OCI-LY7 (cell line): ENCODE results near the gene S1PR5. TPM values are rescaled to one million over a fixed set of nuclear protein-coding genes. Genes with fewer than 3 reads are reported as not detected.

ENCODE experiments used
- BruUV-seq: library from RNA; stranded (reverse); fragments of 400-500 nt; replicated peaks from 2 replicates; lab custom pipeline; 2021; lab: Mats Ljungman, UMichigan
- CTCF ChIA-PET: fragments of 300-600 bp; sonication (Branson Sonifier 250); formaldehyde crosslinking; loops from one replicate; lab custom pipeline; 2022; ENCODE audit warnings: antibody characterized with exemption; ENCODE audit not compliant: unreplicated experiment; lab: Charles Lee
- POLR2A ChIA-PET: fragments of 300-600 bp; sonication (Branson Sonifier 250); formaldehyde crosslinking; loops from one replicate; lab custom pipeline; 2022; ENCODE audit warnings: antibody characterized with exemption; lab: Charles Lee
- DNase-seq: peaks from one replicate; pipeline ENCODE4 v3.0.0-alpha.2; 2015; ENCODE audit warnings: low spot score
- H2AFZ ChIP-seq: fragments of 200-600 bp; sonication (generic), shearing (Covaris generic); 2 replicates; pipeline ENCODE4 v1.6.1; 2014; ENCODE audit warnings: mild to moderate bottlenecking, antibody characterized with exemption, low read length, moderate library complexity
- H3K27ac ChIP-seq: fragments of 200-600 bp; sonication (generic); 2 replicates; pipeline ENCODE4 v1.5.1; 2014; ENCODE audit warnings: mixed run types, low read depth, mild to moderate bottlenecking, moderate library complexity, low read length, inconsistent platforms; ENCODE audit not compliant: poor library complexity, severe bottlenecking
- H3K36me3 ChIP-seq: fragments of 200-600 bp; sonication (generic); 2 replicates; pipeline ENCODE4 v1.6.1; 2014; ENCODE audit warnings: mild to moderate bottlenecking, antibody characterized with exemption, low read length, moderate library complexity, mixed read lengths; ENCODE audit not compliant: insufficient read depth
- H3K4me1 ChIP-seq: fragments of 200-600 bp; sonication (generic); 2 replicates; pipeline ENCODE4 v1.5.1; 2014; ENCODE audit warnings: mild to moderate bottlenecking, low read length; ENCODE audit not compliant: insufficient read depth, poor library complexity, severe bottlenecking
- H3K4me2 ChIP-seq: fragments of 200-600 bp; sonication (generic); 2 replicates; pipeline ENCODE4 v1.6.1; 2014; ENCODE audit warnings: mild to moderate bottlenecking, low read length
- H3K4me3 ChIP-seq: fragments of 200-600 bp; sonication (generic); 2 replicates; pipeline ENCODE4 v1.5.1; 2014; ENCODE audit warnings: mild to moderate bottlenecking, low read depth, low read length; ENCODE audit not compliant: poor library complexity, severe bottlenecking
- H3K79me2 ChIP-seq: fragments of 200-600 bp; sonication (generic); 2 replicates; pipeline ENCODE4 v1.6.1; 2016; ENCODE audit warnings: low read depth, mild to moderate bottlenecking, low read length, moderate library complexity, mixed read lengths; ENCODE audit not compliant: insufficient read depth
- H3K9me2 ChIP-seq: fragments of 200-600 bp; sonication (generic); 2 replicates; pipeline ENCODE4 v1.6.1; 2016; ENCODE audit warnings: mild to moderate bottlenecking, low read length, mixed read lengths; ENCODE audit not compliant: insufficient read depth
- H3K9me3 ChIP-seq: fragments of 200-600 bp; sonication (generic); 2 replicates; pipeline ENCODE4 v1.6.1; 2014; ENCODE audit warnings: mild to moderate bottlenecking, mixed run types, low read length, mixed read lengths
- H4K20me1 ChIP-seq: fragments of 200-600 bp; sonication (generic); 2 replicates; pipeline ENCODE4 v1.6.1; 2014; ENCODE audit warnings: mild to moderate bottlenecking, antibody characterized with exemption, low read length, moderate library complexity, mixed read lengths; ENCODE audit not compliant: insufficient read depth
- CTCF ChIP-seq: fragments of 200-600 bp; sonication (generic); conservative IDR thresholded peaks from 2 replicates; pipeline ENCODE4 v1.5.1; 2014; ENCODE audit warnings: mild to moderate bottlenecking, antibody characterized with exemption, low read length, moderate library complexity, mixed read lengths
- EZH2phosphoT487 ChIP-seq: fragments of 200-600 bp; sonication (generic); IDR thresholded peaks from 2 replicates; pipeline ENCODE4 v1.6.1; 2018; ENCODE audit warnings: low read depth, borderline replicate concordance, mild to moderate bottlenecking, mixed run types, antibody characterized with exemption, low read length, moderate library complexity, mixed read lengths
- intact Hi-C: fragments of 100-400 bp; cut with micrococcal nuclease; formaldehyde crosslinking; loops from one replicate; pipeline ENCODE4 v1.10.0; 2022; ENCODE audit not compliant: unreplicated experiment
- total RNA-seq, 2 experiments: library from RNA; depleted of rRNA in 1 of 2; stranded (reverse); fragments of >200 nt in 1 of 2; shearing (Covaris generic) in 1 of 2; gene quantifications; 2 replicates each; pipeline ENCODE4 v1.2.3, GENCODE V29; 2014 to 2022

S1PR5 gene
- total RNA-seq, 2 experiments from 2014 or later = not detected

- ChIA-PET CTCF (no interaction called here), POLR2A (interaction anchor here (0.5 kb wide), 1 partner anchor 130 kb away, joined by 3 read pairs; no protein-coding TSS in a partner anchor)
- Histone ChIP-seq H3K4me3 (no peak overlapping the region), H4K20me1 (no peaks in the 10 kb centered on the region), H3K9me2 (no peaks in the 10 kb centered on the region), H3K79me2 (no peaks in the 10 kb centered on the region), H3K4me1 (no peaks in the 10 kb centered on the region), H3K9me3 (no peaks in the 10 kb centered on the region), H3K36me3 (no peaks in the 10 kb centered on the region), H3K4me2 (no peak overlapping the region), H2AFZ (no peak overlapping the region), H3K27ac (no peak overlapping the region)
- intact Hi-C loops = no loop called here
- BruUV-seq = no TSS peak
- no peak for DNase-seq
- TF ChIP-seq EZH2phosphoT487 (no peak), CTCF (no peak)
Measured at GRCh38 chr19:10474962-10475451, 42.2 kb downstream of the S1PR5 start.

DNA sequence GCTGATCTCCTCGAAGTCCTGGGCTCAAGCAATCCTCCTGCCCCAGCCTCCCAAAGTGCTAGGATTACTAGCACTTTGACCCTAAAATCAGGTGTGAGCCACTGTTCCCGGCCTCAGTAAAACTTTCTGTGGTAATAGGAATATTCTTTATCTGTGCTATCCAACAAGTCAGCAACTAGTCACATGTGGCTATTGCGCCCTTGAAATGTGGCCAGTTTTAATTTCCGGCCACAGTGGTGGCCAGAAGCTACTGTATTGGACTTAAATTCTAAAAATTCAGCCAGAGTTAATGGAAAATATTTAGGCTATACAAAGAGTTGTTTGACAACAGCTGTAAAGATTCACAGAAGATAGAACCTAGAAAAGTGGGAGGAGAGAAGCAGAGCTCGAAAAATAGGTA, 44.1 kb downstream of the S1PR5 start:
- TF ChIP-seq EZH2phosphoT487 = no peak
- no peak for TF ChIP-seq CTCF
- Histone ChIP-seq H2AFZ (no peak overlapping the region), H3K9me2 (no peaks in the 10 kb centered on the region), H3K79me2 (no peaks in the 10 kb centered on the region), H3K4me3 (no peak overlapping the region), H3K4me2 (no peak overlapping the region), H3K27ac (no peak overlapping the region), H3K9me3 (no peaks in the 10 kb centered on the region), H4K20me1 (no peaks in the 10 kb centered on the region), H3K4me1 (no peaks in the 10 kb centered on the region), H3K36me3 (peaks cover 15% of the 10 kb centered on the region)
- POLR2A ChIA-PET = interaction anchor here (0.7 kb wide), 1 partner anchor 51 kb away, joined by 6 read pairs; no protein-coding TSS in a partner anchor
- DNase-seq = no peak
- intact Hi-C loops = no loop called here
- BruUV-seq = no TSS peak
- CTCF ChIA-PET = no interaction called here

GRCh38 chr19:10471909-10472308, 45.3 kb downstream of the S1PR5 start:
- no peaks in the 10 kb centered on the region for H4K20me1 ChIP-seq
- no peak overlapping the region for H3K4me3 ChIP-seq
- DNase-seq = peak; percentile 65
- H2AFZ ChIP-seq = no peak overlapping the region
- H3K79me2 ChIP-seq = no peaks in the 10 kb centered on the region
- BruUV-seq = no TSS peak
- no peak overlapping the region for H3K4me2 ChIP-seq
- no peaks in the 10 kb centered on the region for H3K9me3 ChIP-seq
- peaks cover 28% of the 10 kb centered on the region for H3K36me3 ChIP-seq
- intact Hi-C loops = no loop called here
- no peaks in the 10 kb centered on the region for H3K4me1 ChIP-seq
- no peaks in the 10 kb centered on the region for H3K9me2 ChIP-seq
- ChIA-PET POLR2A (interaction anchor here (0.6 to 0.7 kb wide), 2 partner anchors 34 to 230 kb away, joined by 3 to 5 read pairs; no protein-coding TSS in a partner anchor), CTCF (no interaction called here)
- TF ChIP-seq EZH2phosphoT487 (no peak), CTCF (peak; percentile 77)
- no peak overlapping the region for H3K27ac ChIP-seq
